GM21619 (cell line): ENCODE measurements around the gene F7.

Source experiments
- ATAC-seq: cut with Tn5 transposase; IDR thresholded peaks from one replicate; pipeline ENCODE4 v1.9.1; 2021; ENCODE audit not compliant: unreplicated experiment

F7 gene

DNA sequence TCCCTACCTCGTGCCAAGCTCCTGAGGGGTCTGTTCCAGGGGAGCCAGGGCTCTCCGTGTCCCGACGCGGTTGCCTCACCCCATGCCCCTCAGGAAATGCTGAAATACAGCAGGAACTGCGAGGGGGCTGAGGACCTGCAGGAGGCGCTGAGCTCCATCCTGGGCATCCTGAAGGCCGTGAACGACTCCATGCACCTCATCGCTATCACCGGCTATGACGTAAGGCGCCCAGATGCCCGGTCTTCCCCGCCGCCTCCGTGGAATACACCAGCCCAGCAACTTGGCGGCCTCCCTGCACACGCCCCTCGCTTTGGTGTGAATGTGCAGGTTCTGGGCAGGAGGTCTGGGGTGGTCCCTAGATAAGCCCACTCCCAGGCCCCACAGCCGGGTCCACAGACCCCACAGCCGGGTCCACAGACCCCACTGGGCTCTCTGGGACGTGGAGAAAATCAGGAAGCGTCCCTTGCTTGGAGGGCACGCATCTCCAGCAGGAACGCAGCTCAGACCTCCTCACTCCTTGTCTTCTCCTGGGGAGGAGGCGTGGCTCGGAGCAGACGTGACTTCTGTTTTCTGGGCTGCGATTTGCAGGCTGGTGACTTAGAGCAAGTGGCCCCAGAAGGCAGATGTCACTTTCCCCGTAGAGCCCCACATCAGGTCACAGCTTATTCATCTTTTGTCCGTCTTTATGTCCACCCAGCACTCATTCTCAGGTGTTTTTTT is 19.4 kb upstream of the F7 start:
- ATAC-seq, result no peak

DNA sequence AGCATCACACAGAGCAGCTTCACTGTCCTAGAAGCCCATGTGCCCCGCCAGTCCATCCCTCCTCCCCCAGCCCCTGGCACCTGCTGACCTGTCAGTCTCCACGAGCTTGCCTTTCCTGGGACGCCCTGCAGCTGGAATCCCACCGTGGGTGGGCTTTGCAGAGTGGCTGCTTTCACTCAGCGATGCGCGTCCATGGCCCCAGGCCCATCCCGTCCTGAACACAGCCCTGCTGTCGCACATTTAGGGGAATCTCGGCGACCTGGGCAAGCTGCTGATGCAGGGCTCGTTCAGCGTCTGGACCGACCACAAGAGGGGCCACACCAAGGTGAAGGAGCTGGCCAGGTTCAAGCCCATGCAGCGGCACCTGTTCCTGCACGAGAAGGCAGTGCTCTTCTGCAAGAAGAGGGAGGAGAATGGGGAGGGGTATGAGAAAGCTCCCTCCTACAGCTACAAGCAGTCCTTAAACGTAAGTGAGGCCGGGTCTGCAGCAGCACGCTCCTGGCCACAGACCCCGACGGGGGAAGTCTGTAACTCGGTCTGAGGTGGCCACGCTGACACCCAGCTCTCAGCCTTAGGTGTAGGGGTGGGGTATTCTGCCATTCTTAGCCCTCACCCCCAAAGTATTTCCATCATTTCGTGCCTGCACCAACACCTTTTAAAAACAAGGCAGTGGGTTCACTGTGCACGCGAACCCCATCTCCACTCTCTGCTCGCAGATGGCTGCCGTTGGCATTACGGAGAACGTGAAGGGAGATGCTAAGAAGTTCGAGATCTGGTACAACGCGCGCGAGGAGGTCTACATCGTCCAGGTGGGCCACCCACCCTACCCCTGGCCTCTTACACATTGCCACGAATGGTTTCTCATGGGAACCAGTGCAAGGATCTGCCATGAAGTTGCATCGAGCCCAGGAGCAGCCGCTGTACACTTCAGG is 18.3 kb upstream of the F7 start:
- ATAC-seq, result no peak

DNA sequence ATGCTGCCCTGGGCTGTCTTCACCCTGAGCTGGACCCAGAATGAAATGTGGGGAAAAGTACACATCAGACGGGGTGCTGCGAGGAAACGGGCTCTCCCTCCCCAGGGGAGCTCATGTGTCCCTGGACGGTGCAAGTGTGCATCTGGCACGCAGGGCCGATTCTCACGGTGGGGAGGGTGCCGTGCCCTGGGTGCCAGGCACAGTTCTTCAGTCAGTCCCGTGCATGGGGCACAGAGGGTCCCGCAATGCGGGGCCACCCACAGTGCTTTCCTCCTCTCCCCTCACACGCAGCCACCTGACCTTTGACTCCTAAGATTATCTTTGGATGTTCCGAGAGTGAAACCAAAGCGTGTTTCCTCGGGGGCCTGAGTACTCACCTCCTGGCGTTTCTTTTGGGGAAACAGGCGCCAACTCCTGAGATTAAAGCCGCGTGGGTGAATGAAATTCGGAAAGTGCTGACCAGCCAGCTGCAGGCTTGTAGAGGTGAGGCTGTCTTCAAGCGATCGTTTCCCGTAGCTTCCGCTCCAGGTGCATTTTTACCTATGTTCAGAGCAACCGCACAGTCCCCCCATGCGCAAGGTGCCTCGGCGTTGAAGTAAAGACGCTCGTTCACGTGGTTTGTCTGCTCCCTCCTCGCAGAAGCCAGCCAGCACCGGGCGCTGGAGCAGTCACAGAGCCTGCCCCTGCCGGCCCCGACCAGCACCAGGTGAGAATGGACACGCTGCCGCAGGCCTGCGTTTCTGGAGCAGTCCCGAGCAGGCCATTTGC is 17.5 kb upstream of the F7 start:
- no peak for ATAC-seq

DNA sequence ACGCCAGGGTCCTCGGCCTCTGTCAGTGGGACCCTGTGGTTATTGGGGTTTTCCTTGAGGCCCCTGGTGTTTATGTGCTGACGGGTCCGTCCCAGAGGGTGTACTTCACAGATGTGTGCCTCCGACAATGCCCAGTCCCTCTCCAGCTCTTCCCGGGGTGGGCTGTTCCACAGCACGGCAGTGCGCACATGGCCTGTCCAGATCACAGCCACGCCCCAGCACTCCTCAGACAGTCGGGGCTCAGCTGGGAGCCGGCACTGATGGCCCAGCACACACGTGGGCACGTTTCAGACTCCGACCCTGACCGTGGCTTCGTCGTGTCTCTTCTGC is 16.9 kb upstream of the F7 start:
- ATAC-seq, result no peak

DNA sequence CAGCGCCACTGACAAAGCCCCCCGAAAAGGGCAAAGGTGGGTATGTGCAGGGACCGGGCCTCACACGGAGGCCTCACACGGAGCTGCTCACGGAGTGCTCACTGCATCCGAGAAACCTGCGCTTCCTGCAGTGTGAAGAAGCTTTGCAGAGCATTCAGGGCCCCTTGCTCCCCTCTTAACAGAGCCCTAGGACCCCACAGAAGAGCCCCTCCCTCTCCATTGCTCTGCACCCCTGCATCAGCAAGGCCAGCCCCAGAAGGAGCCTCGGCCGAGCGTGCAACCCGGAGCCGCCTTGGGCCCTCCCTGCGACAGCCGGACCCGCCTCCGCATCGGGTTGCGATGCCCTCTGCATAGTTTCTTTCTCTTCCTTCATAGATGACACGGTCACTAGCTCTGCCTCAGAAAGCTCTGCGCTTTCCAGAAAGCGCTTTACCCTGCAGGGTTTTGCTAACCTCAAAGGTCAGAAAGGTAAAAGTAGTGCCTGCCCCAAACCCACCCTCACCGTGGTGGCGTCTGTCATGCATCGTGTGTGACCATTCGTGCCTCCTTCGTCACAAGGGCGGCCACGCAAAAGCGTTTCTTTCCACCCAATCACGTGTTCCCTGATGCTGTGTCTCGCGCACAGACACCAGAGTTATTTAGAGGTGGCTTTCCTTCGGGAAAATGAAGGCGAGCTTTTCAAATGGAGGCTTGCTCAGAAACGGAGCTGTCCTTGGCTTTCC is 15.7 kb upstream of the F7 start:
- no peak for ATAC-seq

DNA sequence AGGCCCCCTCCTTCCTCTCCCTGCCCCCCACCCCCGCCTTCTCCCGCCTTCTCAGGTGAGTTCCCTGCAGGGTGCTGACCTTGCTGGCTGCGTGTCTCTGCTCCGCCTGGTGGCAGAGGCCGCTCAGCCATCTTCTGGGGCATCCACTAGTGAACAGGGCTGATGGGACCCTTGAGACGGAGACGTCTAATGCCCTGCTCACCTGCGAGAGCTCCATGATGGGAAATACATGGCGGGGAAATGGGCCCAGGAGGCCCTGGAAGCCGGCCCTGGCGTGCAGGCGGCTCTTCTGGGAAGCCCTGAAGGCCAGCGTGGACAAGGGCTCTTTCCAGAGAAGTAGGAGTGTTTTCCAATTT is 15.2 kb upstream of the F7 start:
- ATAC-seq, result no peak

DNA sequence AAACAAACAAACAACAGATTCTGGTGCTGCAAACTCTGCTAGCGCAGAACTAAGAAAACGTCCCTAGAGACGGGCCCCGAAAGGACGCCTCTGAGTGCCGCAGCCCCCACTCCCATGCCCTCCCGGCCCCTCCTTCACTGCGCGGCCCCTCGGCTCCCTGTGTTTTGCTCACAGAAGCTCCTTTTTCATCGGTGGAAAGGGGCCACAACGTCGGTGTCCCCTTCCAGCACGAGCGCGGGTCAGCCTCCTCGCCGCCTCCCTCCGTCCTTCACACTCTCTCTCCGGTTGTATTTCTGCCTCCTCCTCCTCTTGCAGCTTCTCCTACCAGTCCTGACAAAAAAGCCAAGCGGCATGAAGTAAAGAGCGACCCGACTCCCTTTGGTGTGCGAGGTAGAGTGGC is 14.8 kb upstream of the F7 start:
- no peak for ATAC-seq

DNA sequence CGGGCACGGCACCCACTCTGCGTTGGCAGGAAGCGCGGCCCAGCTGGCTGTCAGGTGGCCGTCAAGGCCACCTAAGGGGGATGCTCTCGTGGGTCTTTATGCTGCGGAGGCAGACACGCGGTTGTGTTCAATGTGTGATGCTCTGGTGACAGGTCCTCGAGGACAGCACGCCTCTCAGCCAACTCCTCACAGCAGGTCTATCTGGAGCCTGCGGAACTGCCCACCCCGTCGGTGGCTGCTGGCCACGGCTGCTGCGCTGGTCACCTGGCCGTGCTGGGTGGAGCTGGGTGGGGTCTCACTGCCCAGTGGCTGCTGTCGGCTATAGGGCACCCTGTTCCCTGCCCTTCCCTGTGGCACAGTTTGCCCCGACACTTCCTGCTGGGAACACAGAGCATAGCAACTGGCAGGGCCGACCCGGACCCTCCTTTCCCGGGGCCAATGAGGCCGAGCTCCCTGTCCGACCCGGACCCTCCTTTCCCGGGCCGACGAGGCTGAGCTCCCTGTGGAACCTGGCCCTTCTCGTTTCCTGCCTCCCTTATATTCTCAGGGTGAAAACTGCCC is 14.3 kb upstream of the F7 start:
- no peak for ATAC-seq

DNA sequence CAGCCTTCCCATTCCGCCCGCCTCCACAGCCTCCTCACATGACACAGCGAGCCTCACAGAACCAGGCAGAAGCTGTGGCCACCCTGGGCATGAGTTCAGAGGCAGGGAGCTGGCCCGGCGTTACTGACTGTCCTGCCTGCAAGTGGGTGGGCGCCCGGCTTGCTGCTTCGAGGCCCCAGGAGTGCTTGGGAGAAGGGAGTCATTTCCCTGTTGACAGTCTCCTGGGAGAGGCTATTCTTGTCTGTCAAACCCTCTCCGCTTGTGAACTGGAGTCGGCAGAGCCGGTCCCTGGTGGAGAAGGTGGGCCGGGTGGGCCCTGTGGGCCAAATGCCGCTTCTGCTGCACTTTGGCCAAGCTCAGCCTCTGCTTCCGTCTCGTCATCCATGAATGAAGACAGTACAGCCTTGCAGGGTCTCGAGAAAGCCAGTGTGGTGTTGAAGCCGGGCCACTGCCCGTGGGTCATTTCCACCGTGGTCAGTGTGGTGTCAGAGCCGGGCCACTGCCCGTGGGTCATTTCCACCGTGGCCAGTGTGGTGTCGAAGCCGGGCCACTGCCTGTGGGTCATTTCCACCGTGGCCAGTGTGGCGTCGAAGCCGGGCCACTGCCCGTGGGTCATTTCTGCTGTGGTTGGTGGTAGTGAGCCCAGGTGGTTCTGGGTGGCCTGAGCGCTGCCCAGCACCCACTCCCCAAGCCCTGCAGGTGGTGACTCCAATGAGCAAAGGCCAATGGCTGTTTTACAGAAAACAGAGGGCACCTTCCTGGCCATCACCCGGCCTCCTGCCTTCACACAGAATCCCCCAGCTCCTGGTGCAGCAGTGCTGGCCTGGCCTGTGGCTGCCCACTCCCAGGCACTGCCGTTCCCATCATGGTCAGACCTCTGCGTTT is 13.5 kb upstream of the F7 start:
- ATAC-seq, result no peak

DNA sequence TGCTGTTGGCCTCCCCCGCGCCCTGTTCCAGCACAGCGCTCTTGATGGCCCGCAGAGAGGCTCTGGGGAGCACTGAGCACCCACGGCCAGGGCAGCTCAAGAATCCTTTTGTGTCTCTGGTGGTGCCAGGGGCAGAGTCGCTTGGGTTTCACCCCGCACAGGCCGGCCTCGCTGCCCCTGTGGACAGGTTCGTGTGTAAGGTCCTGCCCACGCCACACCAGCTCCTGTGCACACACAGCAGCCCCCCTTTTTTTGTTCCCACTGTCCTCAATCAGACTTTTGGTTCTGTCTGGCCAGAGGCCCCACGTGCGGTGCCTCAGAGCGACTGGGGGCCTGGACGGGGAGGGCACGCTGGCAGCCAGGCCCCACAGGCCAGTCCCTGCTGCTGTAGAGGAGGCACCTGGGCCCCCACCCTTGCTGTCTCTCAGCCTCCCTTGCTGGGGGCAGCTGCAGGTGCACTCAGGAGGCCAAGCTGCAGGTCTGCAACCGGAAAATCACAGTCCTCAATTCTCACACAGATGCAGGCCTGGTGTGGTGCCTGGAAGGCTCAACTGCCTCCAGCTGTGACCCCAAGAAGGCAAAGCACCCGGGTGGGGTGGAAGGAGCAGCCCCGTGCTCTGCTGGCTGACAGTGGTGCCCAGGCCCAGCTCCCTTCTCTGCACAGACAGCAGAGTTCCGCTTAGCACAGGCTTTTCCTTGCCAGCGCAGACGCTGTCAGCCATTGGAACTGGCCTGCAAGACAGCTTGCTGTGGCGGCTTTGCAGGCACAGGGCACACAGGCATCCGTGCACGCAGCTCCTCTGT is 12.6 kb upstream of the F7 start:
- ATAC-seq, result no peak

DNA sequence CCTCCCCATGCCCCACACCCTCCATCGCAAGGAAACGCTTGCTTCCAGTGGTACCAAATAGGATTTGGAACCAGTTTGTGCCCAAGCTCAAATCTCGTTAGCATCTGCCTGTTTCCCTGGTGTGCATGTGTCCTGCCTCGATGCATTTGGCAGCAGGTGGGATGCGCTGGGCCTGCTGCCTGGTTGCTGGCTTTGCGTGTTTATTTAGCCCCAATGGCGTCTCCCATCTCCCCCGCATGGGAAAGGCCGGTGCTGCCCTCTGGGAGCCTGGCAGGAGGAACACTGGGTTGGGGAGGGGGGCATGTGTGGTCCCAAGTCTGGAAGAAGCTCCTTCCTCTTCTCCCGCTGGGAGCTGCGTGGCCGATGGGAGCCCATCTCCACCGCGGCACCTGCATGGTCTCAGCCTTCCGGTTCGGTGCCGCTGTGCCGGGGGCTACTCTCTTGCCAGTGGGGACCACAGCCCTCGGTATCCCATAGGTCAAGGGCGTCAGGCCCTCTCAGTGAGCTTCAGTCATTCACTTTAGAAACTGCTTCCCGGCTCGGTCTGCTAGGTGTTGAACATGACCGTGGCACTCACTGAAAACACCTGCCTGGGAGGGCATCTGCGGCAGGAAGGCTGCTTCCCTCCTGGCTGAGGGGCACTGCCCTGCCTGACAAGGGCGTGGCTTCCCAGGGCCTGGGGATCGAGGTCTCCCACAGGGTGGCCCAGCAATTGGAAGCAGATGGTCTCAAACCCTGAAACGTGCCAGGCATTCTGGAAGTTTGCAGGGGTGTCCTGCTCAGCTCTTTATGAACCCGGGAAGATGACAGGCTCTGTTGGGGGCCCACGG is 11.8 kb upstream of the F7 start:
- ATAC-seq, result no peak

DNA sequence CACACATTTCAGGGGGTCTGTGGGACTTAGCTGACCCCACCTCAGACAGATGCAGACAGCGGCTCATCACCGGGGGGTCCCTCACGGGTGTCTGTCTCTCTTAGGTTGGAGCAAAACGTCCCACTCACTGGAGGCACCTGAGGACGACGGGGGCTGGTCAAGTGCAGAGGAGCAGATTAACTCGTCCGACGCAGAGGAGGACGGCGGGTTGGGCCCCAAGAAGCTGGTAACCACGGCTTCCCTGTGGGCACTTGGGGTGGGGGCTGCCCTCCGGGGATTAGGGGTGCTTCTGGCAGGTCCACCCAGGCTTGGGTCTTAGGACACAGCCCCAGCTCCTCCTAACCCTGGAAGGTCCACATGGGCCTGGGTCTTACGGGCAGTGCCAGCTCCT is 11.2 kb upstream of the F7 start:
- ATAC-seq, result no peak

DNA sequence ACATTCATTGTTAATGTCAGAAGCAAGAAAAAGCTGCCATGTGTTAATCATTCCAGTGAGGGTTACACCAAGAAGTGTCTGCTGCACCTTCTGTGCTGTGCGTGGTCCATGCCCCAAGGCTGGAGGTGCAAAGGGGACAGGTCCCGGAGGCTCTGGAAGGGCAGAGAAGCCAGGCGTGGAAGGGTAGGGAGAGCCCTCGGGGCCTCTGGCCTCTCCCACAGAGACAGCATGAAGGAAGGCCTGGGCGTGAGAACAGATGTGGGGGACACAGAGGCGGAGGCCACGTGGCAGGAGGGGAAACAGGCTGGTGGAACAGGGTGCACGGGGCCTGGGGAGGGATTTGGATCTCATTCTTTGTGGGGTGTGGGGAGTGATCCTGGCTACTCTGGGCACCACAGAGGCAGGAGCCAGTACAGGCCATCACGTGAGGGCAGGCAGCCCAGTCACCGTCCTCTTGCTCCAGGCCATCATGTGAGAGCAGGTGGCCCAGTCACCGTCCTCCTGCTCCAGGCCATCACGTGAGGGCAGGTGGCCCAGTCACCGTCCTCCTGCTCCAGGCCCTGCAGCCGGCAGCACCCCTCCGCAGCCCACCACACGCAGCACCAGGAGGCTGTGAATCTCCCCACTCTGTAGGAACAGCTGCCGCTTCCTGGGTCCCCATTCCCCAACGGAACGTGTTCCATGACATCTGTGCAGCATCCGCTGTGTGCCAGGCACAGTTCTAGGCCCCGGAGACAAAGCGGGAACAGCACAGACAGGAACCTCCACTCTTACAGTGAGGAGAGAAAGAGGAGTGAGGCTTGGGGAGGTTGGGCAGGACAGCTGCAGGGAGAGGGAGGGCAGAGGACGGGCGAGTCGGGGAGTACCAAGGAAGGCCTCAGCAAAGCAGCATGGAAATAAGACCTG is 10.2 kb upstream of the F7 start:
- ATAC-seq, result no peak

DNA sequence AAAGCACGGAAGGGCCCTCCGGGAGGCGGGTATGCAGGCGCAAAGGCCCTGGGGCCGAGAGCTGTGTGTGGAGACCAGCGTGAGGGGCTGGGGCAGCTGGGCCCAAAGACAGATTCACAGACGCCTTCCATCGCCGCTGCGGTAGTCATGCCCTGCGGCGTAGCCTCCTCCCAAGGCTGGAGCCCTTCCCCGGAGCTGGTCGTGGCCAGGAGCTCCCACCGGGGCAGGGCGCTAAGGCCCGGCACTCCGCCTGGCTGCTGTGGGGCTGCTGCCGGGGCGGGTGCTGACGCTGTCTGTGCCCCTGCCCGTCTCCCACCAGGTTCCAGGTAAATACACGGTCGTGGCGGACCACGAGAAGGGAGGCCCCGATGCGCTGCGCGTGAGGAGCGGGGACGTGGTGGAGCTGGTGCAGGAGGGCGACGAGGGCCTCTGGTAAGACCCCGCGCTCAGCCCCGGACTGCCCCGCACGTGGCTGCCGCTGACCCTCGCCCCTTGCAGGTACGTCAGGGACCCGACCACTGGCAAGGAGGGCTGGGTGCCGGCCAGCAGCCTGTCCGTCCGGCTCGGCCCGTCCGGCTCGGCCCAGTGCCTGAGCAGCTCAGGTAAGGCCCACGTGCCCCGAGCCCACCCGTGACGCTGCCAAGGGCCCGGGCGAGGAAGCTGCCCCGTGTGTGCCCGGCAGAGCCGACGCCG is 9.4 kb upstream of the F7 start:
- ATAC-seq, result no peak

DNA sequence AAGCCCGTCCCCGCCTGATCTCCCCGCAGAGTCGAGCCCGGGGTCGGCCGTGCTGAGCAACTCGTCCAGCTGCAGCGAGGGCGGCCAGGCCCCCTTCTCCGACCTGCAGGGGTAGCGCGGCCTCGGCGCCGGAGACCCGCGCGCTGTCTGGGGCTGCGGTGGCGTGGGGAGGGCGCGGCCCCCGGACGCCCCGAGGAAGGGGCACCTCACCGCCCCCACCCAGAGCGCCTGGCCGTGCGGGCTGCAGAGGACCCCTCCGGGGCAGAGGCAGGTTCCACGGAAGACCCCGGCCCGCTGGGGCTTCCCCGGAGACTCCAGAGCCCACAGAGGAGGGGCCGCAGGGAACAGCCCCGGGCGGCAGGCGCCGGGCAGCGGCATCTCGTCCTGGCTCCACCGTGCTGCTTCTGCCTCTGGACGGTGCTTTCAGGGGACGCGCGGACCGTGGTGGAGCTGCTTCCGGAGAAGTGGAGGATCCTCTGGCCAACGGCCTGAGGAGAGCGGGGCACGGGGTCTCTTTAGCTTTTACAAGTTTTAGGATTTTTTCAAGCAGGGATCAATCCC is 8.8 kb upstream of the F7 start:
- ATAC-seq, result no peak

DNA sequence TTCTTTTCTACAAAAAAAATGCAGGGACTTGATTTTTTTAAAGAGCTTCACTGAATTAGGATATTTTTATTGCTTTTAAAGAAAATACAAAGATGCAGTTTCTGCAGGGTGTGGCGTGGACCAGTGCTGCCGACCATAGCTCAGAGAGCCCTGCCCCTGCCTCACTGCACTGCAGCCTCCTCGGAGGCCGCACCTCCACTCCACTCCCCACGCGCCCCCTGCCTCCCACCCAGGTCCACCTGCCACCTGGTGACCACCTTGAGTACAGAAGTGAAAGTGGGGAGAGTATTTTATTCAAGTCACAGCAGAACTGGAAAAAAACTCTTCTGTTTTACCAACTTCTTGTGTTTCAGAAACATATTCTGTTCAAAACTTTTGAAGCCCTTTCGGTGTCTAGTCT is 7.9 kb upstream of the F7 start:
- no peak for ATAC-seq
